Transverse colon (tissue), 4 donors: ENCODE data around the gene SDK1. TPM values are rescaled to one million over a fixed set of nuclear protein-coding genes. Genes with fewer than 3 reads are reported as not detected.

Experiments
- DNase-seq: peaks from one replicate; pipeline ENCODE4 v3.0.0-alpha.2; 2019
- H3K27ac ChIP-seq, 4 donors: fragments of 200-600 bp; sonication (generic); 2 replicates each; pipeline ENCODE4 v1.5.1; 2016 to 2018; ENCODE audit warnings: inconsistent platforms in 4 of 4
- H3K27me3 ChIP-seq: fragments of 200-600 bp; sonication (generic); 2 replicates; pipeline ENCODE4 v1.5.1; 2017; ENCODE audit warnings: inconsistent platforms
- H3K36me3 ChIP-seq, 4 donors: fragments of 200-600 bp; sonication (generic); 2 replicates each; pipeline ENCODE4 v1.5.1; 2017 to 2019; ENCODE audit warnings: inconsistent platforms in 4 of 4
- H3K4me1 ChIP-seq, 4 donors: fragments of 200-600 bp; sonication (generic); 2 replicates each; pipeline ENCODE4 v1.5.1; 2017 to 2020; ENCODE audit warnings: inconsistent platforms in 4 of 4
- H3K4me3 ChIP-seq, 4 donors: fragments of 200-600 bp; sonication (generic); 1 replicate in 1 of 4; 2 replicates in 3 of 4; pipeline versions ENCODE4 v1.5.1 to v1.6.1; 2017 to 2019; ENCODE audit warnings: inconsistent platforms in 4 of 4
- H3K9me3 ChIP-seq, 2 donors: fragments of 200-600 bp; sonication (generic); 2 replicates each; pipeline ENCODE4 v1.5.1; 2017 to 2019; ENCODE audit warnings: inconsistent platforms in 2 of 2
- CTCF ChIP-seq, 5 experiments: fragments of 200-600 bp in 3 of 5; fragments of 450-650 bp in 2 of 5; sonication (generic) in 3 of 5; IDR thresholded peaks; 1 replicate in 2 of 5; 2 replicates in 3 of 5; pipeline ENCODE4 v1.5.1; 2016 to 2017; ENCODE audit warnings: antibody characterized with exemption in 5 of 5, inconsistent platforms in 3 of 5, mild to moderate bottlenecking in 2 of 5, moderate library complexity in 1 of 5
- EP300 ChIP-seq: sonication (generic); formaldehyde crosslinking; IDR thresholded peaks from one replicate; pipeline ENCODE4 v1.6.1; 2017; ENCODE audit warnings: antibody characterized with exemption, low read depth
- POLR2A ChIP-seq: fragments of 450-650 bp; IDR thresholded peaks from one replicate; pipeline ENCODE4 v1.6.1; 2016; ENCODE audit warnings: antibody characterized with exemption, mild to moderate bottlenecking, moderate library complexity
- POLR2AphosphoS5 ChIP-seq, 3 donors: sonication (generic); formaldehyde crosslinking; IDR thresholded peaks; one replicate each; pipeline ENCODE4 v1.6.1; 2016; ENCODE audit warnings: antibody characterized with exemption in 3 of 3
- WGBS, 2 donors: methylation state at CpG; one replicate each; pipeline ENCODE4 v1.1.5; 2018; ENCODE audit warnings: low coverage in 1 of 2; 5-methylcytosine and 5-hydroxymethylcytosine counted together
- in situ Hi-C, 4 donors: fragments of 200-750 bp; cut with MboI; loops; one replicate each; pipeline versions ENCODE4 v1.15.0 to v1.15.1; 2017; ENCODE audit warnings: low sequenced_read_pairs in 3 of 4, low pct_ligation_motif_present in 1 of 4, low pct_unique_long_range_greater_than_20kb in 1 of 4
- intact Hi-C: fragments of 100-400 bp; cut with DNase I; formaldehyde crosslinking; loops from one replicate; pipeline ENCODE4 v1.15.1; 2023; ENCODE audit warnings: low total_unique reads
- total RNA-seq, 4 donors: library from RNA; depleted of rRNA; stranded (reverse); fragments of >200 nt; gene quantifications; one replicate each; pipeline ENCODE4 v1.1.0, GENCODE V29; 2016

The SDK1 gene
- total RNA-seq, 4 donors from 2014 or later, result 4.0 to 8.6 (median 5.4) TPM

DNA sequence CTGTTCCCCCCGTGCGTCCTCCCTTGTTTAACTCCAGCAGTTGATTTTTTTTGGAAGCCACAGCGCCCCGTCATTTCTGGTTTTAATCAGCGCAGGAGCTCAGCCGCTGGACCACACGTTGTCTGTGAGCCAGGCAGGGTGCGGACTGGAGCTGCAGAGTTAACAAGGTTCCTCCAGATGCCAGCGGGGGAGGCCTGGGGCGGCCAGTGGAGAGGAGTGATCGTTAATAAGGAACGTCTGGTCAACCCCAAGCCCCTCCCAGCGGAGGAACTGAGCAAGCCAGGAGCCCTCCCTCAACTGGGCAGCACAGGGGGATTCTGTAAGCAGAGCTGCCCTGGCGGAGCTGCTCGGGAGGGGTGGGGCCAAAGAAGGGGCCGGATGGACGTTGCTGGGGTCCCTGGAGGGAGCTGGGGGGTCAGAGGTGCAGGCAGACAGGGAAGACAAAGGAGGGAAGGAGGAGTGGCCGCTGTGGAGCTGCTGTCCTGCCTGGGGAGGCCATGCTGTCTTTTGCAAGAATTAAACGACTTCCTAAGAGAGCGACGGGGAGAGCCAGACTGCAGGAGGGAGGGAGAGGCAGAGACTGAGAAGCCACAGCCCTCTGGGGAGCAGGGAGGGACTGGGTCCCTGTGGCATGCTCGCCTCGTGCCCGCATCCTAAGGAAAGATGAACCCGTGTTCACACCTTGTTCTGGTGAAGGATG is 843.9 kb downstream of the SDK1 start:
- Histone ChIP-seq H3K36me3 (no peaks in the 10 kb centered on the region), H3K9me3 (no peaks in the 10 kb centered on the region), H3K4me3 (no peak overlapping the region), H3K27ac (peak overlapping the region in 1 of 4 donors; percentile 25), H3K4me1 (peaks cover 0 to 10% (median 2%) of the 10 kb centered on the region in 4 donors), H3K27me3 (no peaks in the 10 kb centered on the region)
- 13 to 25% methylated on average over 3 to 25 of the region's 25 CpGs for WGBS, 2 donors
- intact Hi-C loops, result no loop called here
- TF ChIP-seq POLR2A (no peak), POLR2AphosphoS5 (IDR thresholded peaks at IDR 0.05) (no peak), EP300 (no peak), CTCF (IDR thresholded peaks at IDR 0.05) (no peak)
- DNase-seq, result peak; percentile 21
- in situ Hi-C loops, result no loop called here

- Histone ChIP-seq H3K36me3 (no peaks in the 10 kb centered on the region), H3K4me3 (no peak overlapping the region), H3K27me3 (no peaks in the 10 kb centered on the region), H3K27ac (no peak overlapping the region), H3K9me3 (no peaks in the 10 kb centered on the region), H3K4me1 (peaks cover 0 to 10% (median 2%) of the 10 kb centered on the region in 4 donors)
- in situ Hi-C loops, result no loop called here
- WGBS, 2 donors, result 90% methylated on average over 14 of the region's 14 CpGs; no CpG with 5 or more reads in 1 of the 2 donors
- intact Hi-C loops, result no loop called here
- no peak for DNase-seq
- TF ChIP-seq CTCF (IDR thresholded peaks at IDR 0.05) (no peak), EP300 (no peak), POLR2AphosphoS5 (IDR thresholded peaks at IDR 0.05) (no peak)
These were observed 844.5 kb downstream of the SDK1 start for GRCh38 chr7:4145576-4145975.

- intact Hi-C loops (no loop called here), in situ Hi-C loops (no loop called here)
- H3K27ac ChIP-seq, result no peak overlapping the region
- no peak overlapping the region for H3K4me3 ChIP-seq
- H3K27me3 ChIP-seq, result no peaks in the 10 kb centered on the region
- H3K4me1 ChIP-seq, result peaks cover 0 to 10% (median 2%) of the 10 kb centered on the region in 4 donors
- H3K36me3 ChIP-seq, result no peaks in the 10 kb centered on the region
- H3K9me3 ChIP-seq, result no peaks in the 10 kb centered on the region
- TF ChIP-seq POLR2AphosphoS5 (IDR thresholded peaks at IDR 0.05) (no peak), POLR2A (no peak), CTCF (IDR thresholded peaks at IDR 0.05) (no peak), EP300 (no peak)
- 80 to 82% methylated on average over 4 to 28 of the region's 28 CpGs for WGBS, 2 donors
- no peak for DNase-seq
These were observed 847.0 kb downstream of the SDK1 start for GRCh38 chr7:4147926-4148620.

DNA sequence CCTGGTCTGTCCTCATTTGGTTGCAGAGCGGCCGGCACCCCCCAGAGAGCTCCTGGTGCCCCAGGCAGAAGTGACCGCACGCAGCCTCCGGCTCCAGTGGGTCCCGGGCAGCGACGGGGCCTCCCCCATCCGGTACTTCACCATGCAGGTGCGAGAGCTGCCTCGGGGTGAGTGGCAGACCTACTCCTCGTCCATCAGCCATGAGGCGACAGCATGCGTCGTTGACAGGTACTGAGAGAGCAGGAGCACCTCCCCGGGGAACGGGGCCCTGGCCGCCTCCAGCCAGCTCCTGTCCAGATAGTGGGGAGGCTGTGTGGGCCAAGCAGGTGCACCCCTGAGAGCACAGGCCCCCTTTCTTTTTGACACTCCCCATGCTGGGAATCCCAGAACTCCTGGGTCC is 848.2 kb downstream of the SDK1 start:
- Histone ChIP-seq H3K27me3 (no peaks in the 10 kb centered on the region), H3K27ac (no peak overlapping the region), H3K4me3 (no peak overlapping the region), H3K36me3 (no peaks in the 10 kb centered on the region), H3K4me1 (peaks cover 0 to 9% (median 2%) of the 10 kb centered on the region in 4 donors), H3K9me3 (no peaks in the 10 kb centered on the region)
- TF ChIP-seq CTCF (IDR thresholded peaks at IDR 0.05) (no peak), POLR2A (no peak), POLR2AphosphoS5 (IDR thresholded peaks at IDR 0.05) (no peak), EP300 (no peak)
- no peak for DNase-seq
- intact Hi-C loops (no loop called here), in situ Hi-C loops (no loop called here)
- WGBS, 2 donors, result 93% methylated on average over 14 of the region's 18 CpGs; no CpG with 5 or more reads in 1 of the 2 donors
